Mesendoderm (in vitro differentiated cells): ENCODE measurements around the gene TMEM131.
"Not testable (repeated sequence)": the region's sequence is repeated elsewhere in the genome, so short reads cannot be mapped to it uniquely, and the experiment has no call there.

Source experiments
- DNase-seq: peaks from one replicate; pipeline ENCODE4 v3.0.0; 2013
- H2AK5ac ChIP-seq: 2 replicates; pipeline ENCODE4 v1.6.1; 2013; ENCODE audit warnings: low read length, inconsistent platforms
- H2BK120ac ChIP-seq: 2 replicates; pipeline ENCODE4 v1.6.1; 2013; ENCODE audit warnings: low read depth, mild to moderate bottlenecking, low read length, moderate library complexity, mixed read lengths
- H2BK15ac ChIP-seq: replicated peaks from 2 replicates; pipeline ENCODE4 v1.6.1; 2013; ENCODE audit warnings: low read depth, mild to moderate bottlenecking, moderate library complexity
- H2BK5ac ChIP-seq: 2 replicates; pipeline ENCODE4 v1.6.1; 2013; ENCODE audit warnings: low read length, inconsistent platforms
- H3K18ac ChIP-seq: 2 replicates; pipeline ENCODE4 v1.6.1; 2013; ENCODE audit warnings: mild to moderate bottlenecking, low read length, mixed read lengths
- H3K23ac ChIP-seq: one replicate; pipeline ENCODE4 v1.6.1; 2013; ENCODE audit warnings: low read length
- H3K27ac ChIP-seq: 2 replicates; pipeline ENCODE4 v1.5.1; 2013; ENCODE audit warnings: low read depth, mild to moderate bottlenecking, inconsistent platforms, low read length, moderate library complexity
- H3K27me3 ChIP-seq: 2 replicates; pipeline ENCODE4 v1.6.1; 2013; ENCODE audit warnings: low read length, control low read depth, mild to moderate bottlenecking, inconsistent platforms; ENCODE audit not compliant: insufficient read depth, poor library complexity
- H3K36me3 ChIP-seq: 2 replicates; pipeline ENCODE4 v1.6.1; 2013; ENCODE audit warnings: low read length, inconsistent platforms; ENCODE audit not compliant: control insufficient read depth, insufficient read depth
- H3K4ac ChIP-seq: one replicate; pipeline ENCODE4 v1.6.1; 2013; ENCODE audit warnings: low read depth, mild to moderate bottlenecking, low read length, moderate library complexity
- H3K4me1 ChIP-seq: 2 replicates; pipeline ENCODE4 v1.6.1; 2013; ENCODE audit warnings: low read depth, low read length, inconsistent platforms; ENCODE audit not compliant: control insufficient read depth
- H3K4me2 ChIP-seq: 2 replicates; pipeline ENCODE4 v1.6.1; 2013; ENCODE audit warnings: low read length
- H3K4me3 ChIP-seq: 2 replicates; pipeline ENCODE4 v1.5.1; 2013; ENCODE audit warnings: mild to moderate bottlenecking, low read length
- H3K56ac ChIP-seq: one replicate; pipeline ENCODE4 v1.6.1; 2013; ENCODE audit warnings: low read length
- H3K79me1 ChIP-seq: 2 replicates; pipeline ENCODE4 v1.6.1; 2013; ENCODE audit warnings: low read length, inconsistent platforms
- H3K79me2 ChIP-seq: 2 replicates; pipeline ENCODE4 v1.6.1; 2013; ENCODE audit warnings: mild to moderate bottlenecking, low read length; ENCODE audit not compliant: control insufficient read depth, insufficient read depth
- H3K9ac ChIP-seq: 2 replicates; pipeline ENCODE4 v1.6.1; 2013; ENCODE audit warnings: low read length, inconsistent platforms
- H4K5ac ChIP-seq: one replicate; pipeline ENCODE4 v1.6.1; 2013; ENCODE audit warnings: low read length
- H4K8ac ChIP-seq: one replicate; pipeline ENCODE4 v1.6.1; 2013; ENCODE audit warnings: low read depth, mild to moderate bottlenecking, control low read depth, low read length, moderate library complexity
- WGBS: extraction: QIAGEN DNeasy Blood & Tissue Kit; methylation state at CpG from one replicate; pipeline ENCODE4 v1.1.7; 2013; ENCODE audit warnings: low lambda C conversion rate, missing lambda C conversion rate; ENCODE audit not compliant: insufficient coverage; ENCODE audit errors: extremely low coverage; 5-methylcytosine and 5-hydroxymethylcytosine counted together

Gene TMEM131

GRCh38 chr2:97907369-97908100 is 88.2 kb downstream of the TMEM131 start:
- H3K4ac ChIP-seq: no peak overlapping the region
- peaks cover 8% of the 10 kb centered on the region for H3K79me1 ChIP-seq
- no peak overlapping the region for H3K9ac ChIP-seq
- DNase-seq: no peak
- WGBS: no CpG with 5 or more reads among the region's 6 CpGs
- no peaks in the 10 kb centered on the region for H3K27me3 ChIP-seq
- no peak overlapping the region for H3K4me3 ChIP-seq
- H4K8ac ChIP-seq: no peak overlapping the region
- no peak overlapping the region for H2BK5ac ChIP-seq
- no peaks in the 10 kb centered on the region for H3K4me1 ChIP-seq
- no peak overlapping the region for H3K27ac ChIP-seq
- no peak overlapping the region for H4K5ac ChIP-seq
- H3K18ac ChIP-seq: no peak overlapping the region
- H3K4me2 ChIP-seq: no peak overlapping the region
- H3K56ac ChIP-seq: no peak overlapping the region
- no peak overlapping the region for H2AK5ac ChIP-seq
- H3K36me3 ChIP-seq: no peaks in the 10 kb centered on the region
- no peak overlapping the region for H2BK120ac ChIP-seq
- H2BK15ac ChIP-seq: no peak overlapping the region
- no peak overlapping the region for H3K23ac ChIP-seq
- no peaks in the 10 kb centered on the region for H3K79me2 ChIP-seq

GRCh38 chr2:97906307-97906706 is 89.4 kb downstream of the TMEM131 start:
- Histone ChIP-seq H3K79me1 (peaks cover 6% of the 10 kb centered on the region), H4K8ac (no peak overlapping the region), H3K4me1 (no peaks in the 10 kb centered on the region), H3K4me2 (no peak overlapping the region), H3K27ac (no peak overlapping the region), H2BK15ac (no peak overlapping the region), H3K4ac (no peak overlapping the region), H2BK120ac (no peak overlapping the region), H3K23ac (no peak overlapping the region), H3K36me3 (no peaks in the 10 kb centered on the region), H3K56ac (no peak overlapping the region), H3K79me2 (no peaks in the 10 kb centered on the region), H2BK5ac (no peak overlapping the region), H3K9ac (no peak overlapping the region), H3K27me3 (no peaks in the 10 kb centered on the region), H4K5ac (no peak overlapping the region), H3K18ac (no peak overlapping the region), H2AK5ac (no peak overlapping the region), H3K4me3 (no peak overlapping the region)
- WGBS: no CpG with 5 or more reads among the region's 1 CpG
- no peak for DNase-seq

- Histone ChIP-seq H3K4me3 (no peak overlapping the region), H3K79me2 (no peaks in the 10 kb centered on the region), H3K23ac (no peak overlapping the region), H3K27ac (no peak overlapping the region), H4K8ac (no peak overlapping the region), H3K4me2 (no peak overlapping the region), H3K18ac (no peak overlapping the region), H3K4me1 (no peaks in the 10 kb centered on the region), H2AK5ac (no peak overlapping the region), H4K5ac (no peak overlapping the region), H3K56ac (no peak overlapping the region), H3K9ac (no peak overlapping the region), H2BK15ac (no peak overlapping the region), H2BK120ac (no peak overlapping the region), H3K79me1 (peaks cover 4% of the 10 kb centered on the region), H3K27me3 (no peaks in the 10 kb centered on the region), H3K4ac (no peak overlapping the region), H3K36me3 (no peaks in the 10 kb centered on the region), H2BK5ac (no peak overlapping the region)
- WGBS: no CpG with 5 or more reads among the region's 1 CpG
- DNase-seq: no peak
Observed at GRCh38 chr2:97905294-97905693, 90.5 kb downstream of the TMEM131 start.

GRCh38 chr2:97901862-97902261 is 93.9 kb downstream of the TMEM131 start:
- H4K8ac ChIP-seq: no peak overlapping the region
- no peak overlapping the region for H4K5ac ChIP-seq
- no peak overlapping the region for H3K56ac ChIP-seq
- no peak for DNase-seq
- H3K4me1 ChIP-seq: no peaks in the 10 kb centered on the region
- H3K4me2 ChIP-seq: no peak overlapping the region
- no peak overlapping the region for H3K9ac ChIP-seq
- no peak overlapping the region for H2AK5ac ChIP-seq
- no peaks in the 10 kb centered on the region for H3K27me3 ChIP-seq
- no peak overlapping the region for H3K18ac ChIP-seq
- H3K27ac ChIP-seq: no peak overlapping the region
- H2BK120ac ChIP-seq: no peak overlapping the region
- no peak overlapping the region for H2BK15ac ChIP-seq
- no peak overlapping the region for H3K4ac ChIP-seq
- H3K23ac ChIP-seq: no peak overlapping the region
- no peaks in the 10 kb centered on the region for H3K36me3 ChIP-seq
- no peaks in the 10 kb centered on the region for H3K79me1 ChIP-seq
- no peak overlapping the region for H3K4me3 ChIP-seq
- no peaks in the 10 kb centered on the region for H3K79me2 ChIP-seq
- no peak overlapping the region for H2BK5ac ChIP-seq

GRCh38 chr2:97900806-97901205 is 94.9 kb downstream of the TMEM131 start:
- no peak overlapping the region for H3K27ac ChIP-seq
- no peaks in the 10 kb centered on the region for H3K4me1 ChIP-seq
- H3K79me2 ChIP-seq: no peaks in the 10 kb centered on the region
- H4K5ac ChIP-seq: no peak overlapping the region
- H3K18ac ChIP-seq: no peak overlapping the region
- H3K4ac ChIP-seq: no peak overlapping the region
- no CpG with 5 or more reads among the region's 2 CpGs for WGBS
- H2BK120ac ChIP-seq: no peak overlapping the region
- H4K8ac ChIP-seq: no peak overlapping the region
- no peak overlapping the region for H2BK15ac ChIP-seq
- H3K36me3 ChIP-seq: no peaks in the 10 kb centered on the region
- DNase-seq: no peak
- H3K4me3 ChIP-seq: no peak overlapping the region
- H3K79me1 ChIP-seq: no peaks in the 10 kb centered on the region
- no peak overlapping the region for H2BK5ac ChIP-seq
- no peak overlapping the region for H3K56ac ChIP-seq
- no peak overlapping the region for H3K23ac ChIP-seq
- H3K27me3 ChIP-seq: no peaks in the 10 kb centered on the region
- no peak overlapping the region for H3K4me2 ChIP-seq
- no peak overlapping the region for H3K9ac ChIP-seq
- H2AK5ac ChIP-seq: no peak overlapping the region

- not testable (repeated sequence) for H3K27ac ChIP-seq, H3K4ac ChIP-seq, H3K9ac ChIP-seq, H2BK5ac ChIP-seq, H3K23ac ChIP-seq, H2BK120ac ChIP-seq, H3K56ac ChIP-seq, H4K8ac ChIP-seq, H3K27me3 ChIP-seq, H3K36me3 ChIP-seq, H3K18ac ChIP-seq, H3K4me2 ChIP-seq, H2AK5ac ChIP-seq, H2BK15ac ChIP-seq, H3K4me1 ChIP-seq, H3K79me2 ChIP-seq, DNase-seq, H4K5ac ChIP-seq, H3K4me3 ChIP-seq, H3K79me1 ChIP-seq
- no CpG with 5 or more reads among the region's 4 CpGs for WGBS
Observed at GRCh38 chr2:97893042-97893441, 102.7 kb downstream of the TMEM131 start.
